Urothelium cell line (cell line): ENCODE measurements around the gene IQSEC3.
"Not testable (repeated sequence)": the region's sequence is repeated elsewhere in the genome, so short reads cannot be mapped to it uniquely, and the experiment has no call there.

ENCODE experiments used
- DNase-seq: peaks from one replicate; pipeline ENCODE4 v3.0.0; 2011; ENCODE audit warnings: low spot score, mixed read lengths
- FAIRE-seq: peaks from 2 replicates; lab custom pipeline; 2011; peaks lifted over from hg19 to GRCh38; lab: Jason Lieb, UNC

IQSEC3 gene

DNA sequence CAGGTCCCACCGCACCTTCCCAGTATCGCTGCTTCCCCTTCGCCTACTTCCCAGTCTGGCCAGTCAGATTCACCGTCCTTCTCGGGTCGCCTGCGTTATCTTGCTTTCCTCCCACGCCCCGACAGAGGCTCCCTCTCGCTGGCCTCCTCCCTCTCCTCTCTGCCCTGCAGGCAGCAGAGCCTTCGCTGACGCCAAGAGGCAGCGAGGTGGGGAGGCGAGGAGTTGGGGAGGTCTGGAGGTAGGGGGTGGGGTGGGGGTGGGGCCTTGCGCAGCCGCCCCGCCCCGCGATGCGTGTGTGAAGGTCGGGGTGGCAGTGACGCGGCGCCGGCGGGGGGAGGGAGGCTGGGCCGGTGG lies at the start of gene IQSEC3:
Gene IQSEC3 (plus strand): TSS at position 340 of the 354 bp plus-strand sequence. CDS start 116 bp downstream, outside the sequence.
- FAIRE-seq, DNase-seq: not testable (repeated sequence)

DNA sequence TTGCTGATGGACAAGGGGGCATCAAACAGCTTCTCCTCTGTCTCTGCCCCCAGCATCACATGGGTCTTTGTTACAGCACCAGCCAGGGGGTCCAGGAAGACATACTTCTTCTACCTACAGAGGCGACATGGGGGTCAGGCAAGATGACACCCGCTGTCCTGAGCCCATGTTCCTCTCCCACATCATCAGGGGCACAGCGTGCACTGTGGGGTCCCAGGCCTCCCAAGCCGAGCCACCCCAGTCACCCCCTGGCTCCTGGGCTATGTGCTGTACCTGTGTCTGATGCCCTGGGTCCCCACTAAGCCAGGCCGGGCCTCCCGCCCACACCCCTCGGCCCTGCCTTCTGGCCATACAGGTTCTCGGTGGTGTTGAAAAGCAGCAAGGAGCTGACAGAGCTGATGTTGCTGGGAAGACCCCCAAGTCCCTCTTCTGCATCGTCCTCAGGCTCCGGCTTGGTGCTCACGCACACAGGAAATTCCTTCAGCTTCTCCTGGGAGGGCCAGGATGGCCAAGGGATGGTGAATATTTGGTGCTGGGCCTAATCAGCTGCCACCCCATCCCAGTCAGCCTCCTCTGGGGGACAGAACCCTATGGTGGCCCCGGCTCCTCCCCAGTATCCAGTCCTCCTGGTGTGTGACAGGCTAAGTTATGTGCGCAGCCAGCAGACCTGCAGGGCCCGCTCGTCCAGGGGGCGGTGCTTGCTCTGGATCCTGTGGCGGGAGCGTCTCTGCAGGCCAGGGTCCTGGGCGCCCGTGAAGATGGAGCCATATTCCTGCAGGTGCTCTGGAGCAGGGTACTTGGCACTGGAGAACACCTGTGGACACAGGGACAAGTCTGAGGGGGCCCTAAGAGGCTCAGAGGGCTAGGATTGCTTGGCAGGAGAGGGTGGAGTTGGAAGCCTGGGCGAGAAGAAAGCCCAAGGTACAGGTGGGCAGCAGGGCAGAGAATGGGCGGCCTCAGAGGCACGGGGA lies 48.9 kb upstream of the IQSEC3 start:
- not testable (repeated sequence) for FAIRE-seq, DNase-seq

DNA sequence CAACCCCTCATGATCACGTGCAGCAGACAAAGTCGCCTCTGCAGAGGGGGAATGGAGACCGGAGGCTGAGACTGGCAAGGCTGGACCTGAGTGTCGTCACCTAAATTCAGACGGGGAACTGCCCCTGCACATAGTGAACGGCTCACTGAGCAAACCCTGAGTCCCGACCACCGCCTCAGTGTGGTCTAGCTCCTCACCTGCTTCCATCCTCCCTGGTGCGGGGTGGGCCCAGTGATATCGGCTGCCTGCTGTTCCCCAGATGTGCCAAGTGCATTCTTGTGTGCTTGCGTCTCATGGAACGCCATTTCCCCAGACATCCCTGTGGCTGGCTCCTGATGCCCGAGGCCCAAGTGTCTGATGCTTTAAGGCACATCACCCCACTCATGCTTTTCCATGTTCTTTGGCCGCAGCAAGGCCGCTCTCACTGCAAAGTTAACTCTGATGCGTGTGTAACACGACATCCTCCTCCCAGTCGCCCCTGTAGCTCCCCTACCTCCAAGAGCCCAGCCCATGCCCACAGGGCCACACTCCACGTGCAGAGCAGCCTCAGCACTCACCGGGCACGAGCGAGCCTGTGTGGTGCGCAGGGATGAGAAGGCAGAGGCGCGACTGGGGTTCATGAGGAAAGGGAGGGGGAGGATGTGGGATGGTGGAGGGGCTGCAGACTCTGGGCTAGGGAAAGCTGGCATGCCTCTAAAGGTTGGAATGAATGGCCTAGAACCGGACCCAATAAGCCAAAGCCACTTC lies 47.6 kb upstream of the IQSEC3 start:
- not testable (repeated sequence) for DNase-seq, FAIRE-seq

DNA sequence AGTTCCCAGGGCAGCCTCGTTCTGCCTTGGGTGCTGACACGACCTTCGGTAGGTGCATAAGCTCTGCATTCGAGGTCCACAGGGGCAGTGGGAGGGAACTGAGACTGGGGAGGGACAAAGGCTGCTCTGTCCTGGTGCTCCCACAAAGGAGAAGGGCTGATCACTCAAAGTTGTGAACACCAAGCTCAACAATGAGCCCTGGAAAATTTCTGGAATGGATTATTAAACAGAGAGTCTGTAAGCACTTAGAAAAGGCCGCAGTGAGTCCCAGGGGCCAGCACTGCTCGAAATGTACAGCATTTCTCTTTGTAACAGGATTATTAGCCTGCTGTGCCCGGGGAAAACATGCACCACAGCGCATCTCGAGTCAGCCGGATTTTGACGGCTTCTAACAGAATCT lies 46.7 kb upstream of the IQSEC3 start:
- not testable (repeated sequence) for DNase-seq, FAIRE-seq

DNA sequence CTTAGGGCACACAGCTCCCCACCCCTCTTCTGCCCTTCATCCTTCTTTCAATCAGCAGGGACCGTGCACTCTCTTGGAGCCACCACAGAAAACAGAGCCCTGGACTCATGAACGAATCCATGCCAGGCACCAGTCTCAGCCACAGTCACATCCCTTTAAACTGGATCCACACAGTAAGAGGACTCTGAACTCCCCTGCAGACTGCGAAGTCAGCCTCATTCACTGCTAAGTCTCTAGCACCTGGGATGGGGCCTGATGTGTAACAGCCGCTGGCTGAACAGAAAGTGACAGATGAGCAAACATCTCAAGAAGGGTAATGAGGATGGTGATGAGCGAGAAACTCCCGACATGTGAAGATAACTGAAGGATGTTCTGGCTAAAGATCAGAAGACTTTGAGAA lies 45.8 kb upstream of the IQSEC3 start:
- FAIRE-seq = no peak
- no peak for DNase-seq

DNA sequence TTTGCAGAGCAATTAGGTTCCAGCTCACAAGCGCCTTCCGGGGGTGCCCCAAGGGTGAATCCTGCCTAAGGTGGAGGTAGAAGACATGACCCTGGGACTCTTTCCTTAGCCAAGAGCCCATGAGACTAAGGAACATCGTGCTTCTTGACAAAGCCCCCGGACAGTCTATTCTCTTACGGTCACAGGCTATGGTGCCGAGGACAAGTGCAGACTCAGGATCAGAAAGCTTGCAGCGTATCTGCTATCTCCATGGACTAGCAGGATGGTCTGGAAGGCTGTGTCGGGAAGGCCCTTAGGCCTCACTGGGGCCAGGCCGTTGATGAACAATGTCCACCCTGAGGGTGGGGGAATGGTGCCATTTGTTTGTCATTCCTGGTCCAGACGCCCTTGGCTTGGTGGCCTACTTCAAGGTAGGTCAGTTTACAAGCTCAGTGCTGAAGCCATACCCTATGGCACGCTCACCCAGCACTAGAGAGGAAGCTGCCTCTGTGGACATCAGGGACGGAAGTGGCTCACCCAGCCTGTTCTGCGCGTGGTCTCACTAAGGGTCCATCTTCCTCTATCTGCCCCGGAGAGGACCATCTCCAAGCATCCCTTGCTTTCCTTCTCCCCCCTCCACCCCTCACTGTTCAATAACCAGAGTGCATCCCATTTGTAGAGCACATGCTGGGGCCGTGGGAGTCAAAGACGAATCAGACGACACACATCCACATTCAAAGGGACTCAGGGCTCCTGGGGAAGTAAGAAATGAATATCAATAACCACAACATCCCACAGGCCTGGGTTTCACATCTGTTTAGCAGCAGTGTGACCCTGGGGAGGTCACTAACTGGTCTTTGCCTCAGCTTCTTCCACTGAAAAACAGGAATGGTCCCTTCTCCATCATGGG lies 45.0 kb upstream of the IQSEC3 start:
- DNase-seq (no peak), FAIRE-seq (no peak)

DNA sequence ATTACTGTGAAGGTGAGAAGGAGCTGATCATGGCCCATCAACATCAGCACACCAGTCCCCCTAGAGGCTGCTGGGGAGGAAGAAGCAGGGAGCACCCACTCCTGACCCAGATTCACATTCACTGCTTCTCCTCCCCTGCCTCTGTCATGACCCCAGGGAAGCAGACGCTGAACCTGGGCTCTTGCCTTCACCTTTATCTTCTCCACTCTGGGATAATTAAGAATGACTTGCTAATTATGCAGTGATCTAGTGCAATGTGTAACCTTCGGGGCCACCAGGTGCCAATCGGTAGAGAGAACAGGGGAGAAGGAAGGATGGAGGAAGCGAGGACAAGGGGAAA lies 44.4 kb upstream of the IQSEC3 start:
- DNase-seq (no peak), FAIRE-seq (no peak)

DNA sequence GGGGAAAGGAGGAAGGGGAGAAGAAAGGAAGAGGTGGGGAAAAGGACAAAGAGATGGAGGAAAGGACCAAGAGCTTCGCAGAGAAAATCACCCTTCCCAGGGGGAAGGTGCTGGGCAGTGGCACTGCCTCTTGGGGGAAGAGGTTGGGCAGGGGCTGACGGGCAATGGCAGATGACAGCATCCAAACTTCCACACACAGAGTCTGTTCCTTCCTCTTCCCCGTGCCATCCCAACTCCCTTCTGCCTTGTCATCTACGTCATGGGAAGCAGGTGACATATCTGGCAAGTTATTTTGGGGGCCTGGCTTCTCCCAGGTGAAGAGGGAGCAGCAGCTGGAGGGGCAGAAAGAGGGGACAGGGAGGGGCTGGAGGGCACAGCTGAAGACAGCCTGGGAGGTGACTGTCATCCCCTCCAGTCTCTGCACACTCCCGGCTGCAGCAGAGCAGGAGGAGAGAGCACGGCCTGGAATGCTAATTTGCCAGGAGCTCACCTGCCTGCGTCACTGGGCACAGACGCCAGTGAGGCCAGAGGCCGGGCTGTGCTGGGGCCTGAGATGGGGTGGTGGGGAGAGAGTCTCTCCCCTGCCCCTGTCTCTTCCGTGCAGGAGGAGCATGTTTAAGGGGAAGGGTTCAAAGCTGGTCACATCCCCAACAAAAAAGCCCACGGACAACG lies 43.9 kb upstream of the IQSEC3 start:
- DNase-seq = no peak
- FAIRE-seq = no peak

DNA sequence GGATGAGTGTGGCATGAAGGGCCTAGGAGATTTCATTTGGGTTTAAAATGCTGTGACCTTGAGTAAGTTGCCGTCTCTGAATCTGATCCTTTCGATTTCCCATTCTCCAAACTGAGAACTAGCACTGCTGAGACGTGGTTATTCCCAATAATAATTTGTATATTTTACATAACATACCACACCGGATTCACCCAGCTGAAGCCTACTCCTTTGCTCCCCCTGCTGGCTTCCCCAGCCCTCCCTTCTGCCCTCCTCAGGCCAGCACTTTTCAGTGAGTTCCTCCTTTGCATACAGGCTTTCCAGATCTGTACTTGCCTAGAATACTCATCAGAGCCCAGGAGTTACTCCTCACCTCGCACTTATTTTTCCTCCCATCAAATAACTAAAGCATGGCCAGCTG lies 38.7 kb upstream of the IQSEC3 start:
- DNase-seq, FAIRE-seq: not testable (repeated sequence)

DNA sequence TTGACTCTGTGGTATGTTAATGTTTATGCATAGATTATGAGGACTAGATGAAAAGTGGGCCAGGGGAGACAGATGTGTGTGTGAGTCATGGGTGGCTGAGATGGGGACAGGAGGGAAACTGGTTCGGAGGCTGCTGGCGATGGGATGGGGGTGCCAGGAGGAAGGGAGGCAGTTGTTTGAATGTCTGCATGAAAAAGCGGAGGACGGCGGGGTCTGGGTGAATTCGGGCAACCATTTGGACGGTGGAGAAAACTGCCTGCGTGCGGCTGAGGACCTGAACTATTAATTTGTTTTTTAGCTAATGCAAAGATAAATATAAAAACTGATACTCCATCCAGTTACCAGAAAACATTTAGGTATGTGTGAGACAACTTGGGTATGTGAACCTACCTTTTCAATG lies 27.8 kb upstream of the IQSEC3 start:
- FAIRE-seq, DNase-seq: not testable (repeated sequence)

DNA sequence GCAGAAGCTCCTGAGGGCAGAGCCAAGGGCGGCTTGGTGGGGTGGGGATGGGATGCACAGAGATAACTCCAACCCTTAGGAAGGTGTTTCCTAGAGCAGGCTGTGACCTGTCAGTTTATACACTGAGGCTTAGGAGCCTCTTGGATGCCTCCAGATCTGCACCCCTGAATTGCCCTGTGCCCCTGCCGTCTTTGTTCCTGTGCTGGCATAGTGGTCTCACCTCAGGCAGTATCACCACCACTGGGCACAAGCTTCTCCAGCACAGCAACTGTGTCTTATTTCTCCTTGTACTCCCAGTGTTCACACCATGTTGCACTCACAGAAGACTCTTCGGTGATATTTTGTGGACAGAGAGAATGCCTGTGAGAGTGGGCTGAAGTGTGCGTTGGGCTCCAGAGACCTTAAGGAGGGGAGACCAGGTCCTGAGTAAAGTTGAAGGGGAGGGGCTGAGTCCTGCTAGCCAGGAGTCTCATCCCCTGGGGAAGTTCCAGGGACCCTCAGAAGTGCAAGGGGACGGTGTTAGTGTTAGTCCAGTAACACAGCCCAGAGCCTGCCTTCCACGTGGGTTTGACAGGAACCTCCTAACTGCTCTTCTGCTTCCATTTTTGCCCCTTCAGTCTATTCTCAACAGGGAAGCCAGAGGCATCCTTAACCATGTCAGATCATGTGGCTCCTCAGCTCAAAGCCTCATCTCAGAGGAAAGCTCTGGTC lies 26.9 kb upstream of the IQSEC3 start:
- DNase-seq, FAIRE-seq: not testable (repeated sequence)

DNA sequence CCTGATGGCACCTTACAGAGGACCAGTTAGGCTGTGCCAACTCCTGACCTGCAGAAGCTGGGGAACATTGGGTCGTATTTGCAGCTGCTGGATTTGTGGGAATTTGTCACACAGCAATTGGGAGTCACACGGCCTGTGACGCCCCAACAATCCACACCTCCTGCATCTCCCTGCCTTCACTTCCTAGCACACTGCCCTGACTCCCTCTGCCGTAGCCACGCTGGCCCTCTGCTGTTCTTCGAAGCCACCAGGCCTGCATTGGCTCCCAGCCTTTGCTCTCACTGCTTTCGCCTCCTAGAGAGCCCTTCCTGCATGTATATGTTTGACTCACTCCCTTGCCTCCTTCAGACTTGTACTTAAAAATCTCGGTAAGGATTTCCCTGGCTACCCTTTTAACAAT lies 22.2 kb upstream of the IQSEC3 start:
- not testable (repeated sequence) for FAIRE-seq, DNase-seq

DNA sequence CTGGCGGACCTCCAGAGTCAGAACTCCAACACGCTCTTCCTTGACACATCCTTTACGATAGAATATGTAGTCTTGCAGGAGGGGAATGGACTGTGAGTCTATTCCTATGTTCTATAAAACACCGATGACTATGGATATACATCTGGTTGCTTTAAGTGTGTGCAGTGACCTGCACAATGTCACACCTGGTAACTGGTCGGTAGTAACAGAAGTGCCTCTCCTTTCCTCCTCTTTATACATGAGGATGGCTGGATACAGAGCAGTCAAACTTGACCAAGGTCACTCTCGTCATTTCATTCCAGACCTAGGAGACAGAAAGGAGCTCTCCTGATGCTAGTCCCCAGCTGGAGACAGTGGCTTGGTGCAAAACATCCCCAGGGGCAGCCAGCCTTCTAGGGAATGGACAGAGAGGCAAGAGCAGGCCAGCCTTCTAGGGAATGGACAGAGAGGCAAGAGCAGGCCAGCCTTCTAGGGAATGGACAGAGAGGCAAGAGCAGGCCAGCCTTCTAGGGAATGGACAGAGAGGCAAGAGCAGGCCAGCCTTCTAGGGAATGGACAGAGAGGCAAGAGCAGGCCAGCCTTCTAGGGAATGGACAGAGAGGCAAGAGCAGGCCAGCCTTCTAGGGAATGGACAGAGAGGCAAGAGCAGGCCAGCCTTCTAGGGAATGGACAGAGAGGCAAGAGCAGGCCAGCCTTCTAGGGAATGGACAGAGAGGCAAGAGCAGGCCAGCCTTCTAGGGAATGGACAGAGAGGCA lies 21.2 kb upstream of the IQSEC3 start:
- FAIRE-seq, DNase-seq: not testable (repeated sequence)

DNA sequence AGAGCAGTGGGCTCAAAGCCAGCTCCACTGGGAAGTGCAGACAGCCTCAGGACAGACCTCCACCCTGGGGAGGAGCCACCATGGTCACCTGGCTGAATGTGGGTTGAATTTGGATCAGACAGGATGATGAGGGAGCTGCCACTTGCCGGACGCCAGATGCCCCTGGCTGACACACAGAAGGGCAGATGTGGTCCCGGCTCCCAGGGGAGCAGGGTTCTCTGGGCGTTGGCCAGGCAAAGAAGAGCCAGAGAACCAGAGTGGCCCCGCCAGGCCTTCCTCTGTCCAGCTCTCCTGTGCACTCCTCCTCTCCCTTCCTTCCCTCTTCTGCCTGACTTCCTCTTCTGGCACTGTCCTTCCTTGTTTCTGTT lies 20.6 kb upstream of the IQSEC3 start:
- not testable (repeated sequence) for FAIRE-seq, DNase-seq

DNA sequence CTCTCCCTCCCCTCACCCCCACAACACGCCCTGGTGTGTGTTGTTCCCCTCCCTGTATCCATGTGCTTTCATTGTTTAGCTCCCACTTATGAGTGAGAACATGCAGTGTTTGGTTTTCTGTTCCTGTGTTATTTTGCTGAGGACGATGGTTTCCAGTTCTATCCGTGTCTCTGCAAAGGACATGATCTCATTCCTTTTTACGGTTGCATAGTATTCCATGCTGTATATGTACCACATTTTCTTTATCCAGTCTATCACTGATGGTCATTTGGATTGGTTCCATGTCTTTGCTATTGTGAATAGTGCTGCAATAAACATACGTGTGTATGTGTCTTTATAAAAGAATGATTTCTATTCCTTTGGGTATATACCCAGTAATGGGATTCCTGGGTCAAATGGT lies 20.0 kb upstream of the IQSEC3 start:
- not testable (repeated sequence) for DNase-seq, FAIRE-seq

DNA sequence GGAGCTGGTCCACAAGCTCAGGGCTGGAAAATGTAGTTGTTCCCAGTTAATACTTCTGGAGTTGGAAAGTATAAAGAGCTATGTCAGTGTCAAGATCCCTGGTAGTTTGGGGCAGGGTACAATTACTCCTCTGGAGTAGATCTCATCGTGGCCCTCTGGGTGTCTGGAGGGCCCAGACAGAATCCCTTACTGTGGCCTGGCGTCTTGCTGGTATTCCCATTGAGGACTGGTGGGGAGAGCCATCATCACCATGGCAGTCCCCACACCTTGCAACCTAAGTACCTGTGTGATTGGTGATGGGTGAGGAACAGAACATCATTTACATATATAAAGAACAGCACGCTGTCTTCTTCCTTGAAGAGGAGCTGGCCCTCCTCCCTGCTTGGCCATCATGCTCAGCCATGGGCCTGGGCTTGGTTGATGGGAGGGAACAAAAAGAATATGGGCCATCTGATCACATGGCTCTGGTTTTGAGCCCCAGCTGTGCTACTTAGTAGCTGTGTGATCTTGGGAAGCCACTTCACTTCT lies 18.8 kb upstream of the IQSEC3 start:
- not testable (repeated sequence) for FAIRE-seq, DNase-seq

DNA sequence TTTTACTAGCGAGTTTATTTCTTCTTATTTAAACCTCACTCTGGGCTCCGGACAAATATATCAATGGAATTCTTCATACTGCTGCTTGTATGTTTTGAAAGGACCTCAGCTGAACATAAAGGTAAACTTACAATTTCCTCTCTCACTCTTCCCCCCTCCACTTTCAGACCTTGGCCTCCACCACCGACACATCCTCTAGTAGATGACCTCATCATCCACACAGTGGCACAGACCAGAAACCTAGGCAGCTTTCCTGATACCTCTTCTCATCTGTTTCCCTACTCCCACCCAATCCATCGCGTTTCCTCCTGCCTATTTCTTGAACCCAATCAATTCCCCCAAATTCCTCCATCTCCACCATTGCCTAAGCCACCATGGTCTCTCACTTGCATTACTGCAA lies 17.4 kb upstream of the IQSEC3 start:
- not testable (repeated sequence) for FAIRE-seq, DNase-seq

DNA sequence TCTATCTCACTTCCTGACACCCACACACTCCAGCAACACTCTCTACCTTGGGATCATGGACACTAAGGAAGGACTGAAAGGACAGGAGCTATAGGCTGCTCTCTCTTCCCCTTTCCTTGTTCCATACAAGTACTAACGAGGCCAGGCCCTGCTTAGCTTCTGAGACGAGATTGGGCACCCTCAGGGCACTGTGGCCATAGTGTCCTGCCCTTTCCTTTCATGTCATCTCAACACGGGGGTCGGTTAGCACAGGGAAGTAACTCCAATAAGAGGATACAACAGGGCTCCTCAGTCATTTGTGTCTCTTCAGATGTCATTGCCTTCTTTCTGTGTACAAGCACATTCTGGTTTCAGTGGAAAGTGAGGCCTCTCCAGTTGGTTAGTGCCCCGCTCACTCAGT lies 15.5 kb upstream of the IQSEC3 start:
- DNase-seq, FAIRE-seq: not testable (repeated sequence)
